Endothelial cell of umbilical vein (primary cell): ENCODE data around the gene SSPN. TPM values are rescaled to one million over a fixed set of nuclear protein-coding genes. Genes with fewer than 3 reads are reported as not detected.

ENCODE experiments used
- BruUV-seq: library from RNA; stranded (reverse); fragments of 400-500 nt; replicated peaks from 2 replicates; lab custom pipeline; 2021; lab: Mats Ljungman, UMichigan
- CTCF ChIA-PET: fragments of 300-600, 350-600 bp; sonication (Branson Sonifier 250); formaldehyde crosslinking; loops from one replicate; lab custom pipeline; 2021; ENCODE audit warnings: antibody characterized with exemption, inconsistent platforms; lab: Charles Lee
- POLR2A ChIA-PET: fragments of 300-600, 350-600 bp; sonication (Branson Sonifier 250); formaldehyde crosslinking; loops from one replicate; lab custom pipeline; 2021; ENCODE audit warnings: antibody characterized with exemption, inconsistent platforms; lab: Charles Lee
- DNase-seq: peaks from one replicate; pipeline ENCODE4 v3.0.0-alpha.2; 2011; ENCODE audit warnings: low read depth, low spot score
- FAIRE-seq: peaks from 2 replicates; lab custom pipeline; 2011; peaks lifted over from hg19 to GRCh38; lab: Jason Lieb, UNC
- H2AFZ ChIP-seq: 2 replicates; pipeline ENCODE4 v1.6.0; 2012; ENCODE audit warnings: low read depth, low read length, control low read depth, inconsistent platforms
- H3K27ac ChIP-seq: 2 replicates; pipeline ENCODE4 v1.5.1; 2011; ENCODE audit warnings: low read depth, mild to moderate bottlenecking, control low read depth, low read length, moderate library complexity; ENCODE audit not compliant: insufficient read depth
- H3K27me3 ChIP-seq, 2 experiments: 2 replicates each; pipeline versions ENCODE4 v1.6.0 to v1.6.1; 2011; ENCODE audit warnings: low read length in 2 of 2, mixed read lengths in 1 of 2; ENCODE audit not compliant: control insufficient read depth in 2 of 2, insufficient read depth in 2 of 2
- H3K36me3 ChIP-seq, 2 experiments: 2 replicates in 1 of 2; 3 replicates in 1 of 2; pipeline ENCODE4 v1.5.1; 2011; ENCODE audit warnings: low read length in 2 of 2, mild to moderate bottlenecking in 1 of 2, moderate library complexity in 1 of 2; ENCODE audit not compliant: control insufficient read depth in 2 of 2, insufficient read depth in 2 of 2; ENCODE audit errors: extremely low read depth in 1 of 2
- H3K4me1 ChIP-seq: 3 replicates; pipeline ENCODE4 v1.5.1; 2011; ENCODE audit warnings: mild to moderate bottlenecking, low read length; ENCODE audit not compliant: control insufficient read depth, insufficient read depth; ENCODE audit errors: extremely low read depth
- H3K4me2 ChIP-seq: 2 replicates; pipeline ENCODE4 v1.6.1; 2011; ENCODE audit warnings: low read length, control low read depth, mixed read lengths; ENCODE audit not compliant: insufficient read depth
- H3K4me3 ChIP-seq, 3 experiments: fragments of 200-600 bp in 1 of 3; sonication (generic), shearing (Covaris generic) in 1 of 3; replicated peaks in 1 of 3; 2 replicates each; pipeline ENCODE4 v1.5.1; 2011 to 2016; ENCODE audit warnings: control low read depth in 3 of 3, low read length in 3 of 3, mild to moderate bottlenecking in 2 of 3, inconsistent platforms in 1 of 3, low read depth in 1 of 3, moderate library complexity in 1 of 3; ENCODE audit not compliant: insufficient read depth in 1 of 3
- H3K79me2 ChIP-seq: 2 replicates; pipeline ENCODE4 v1.6.0; 2012; ENCODE audit warnings: low read length, inconsistent platforms; ENCODE audit not compliant: control insufficient read depth, insufficient read depth
- H3K9ac ChIP-seq: replicated peaks from 2 replicates; pipeline ENCODE3; 2011; ENCODE audit warnings: low read length, control low read depth; ENCODE audit not compliant: insufficient read depth; ENCODE audit errors: extremely low read depth
- H3K9me1 ChIP-seq: replicated peaks from 3 replicates; pipeline ENCODE4 v1.6.0; 2011; ENCODE audit warnings: mild to moderate bottlenecking, low read length; ENCODE audit not compliant: control insufficient read depth, insufficient read depth; ENCODE audit errors: extremely low read depth
- H3K9me3 ChIP-seq: replicated peaks from 2 replicates; pipeline ENCODE4 v1.5.1; 2012; ENCODE audit warnings: low read length, inconsistent platforms; ENCODE audit not compliant: control insufficient read depth, insufficient read depth
- H4K20me1 ChIP-seq: replicated peaks from 2 replicates; pipeline ENCODE3; 2011; ENCODE audit warnings: mild to moderate bottlenecking, low read length; ENCODE audit not compliant: control insufficient read depth, insufficient read depth; ENCODE audit errors: extremely low read depth
- CTCF ChIP-seq, 2 donors: IDR thresholded peaks; 1 replicate in 1 of 2; 2 replicates in 1 of 2; pipeline ENCODE4 v1.5.1; 2011; ENCODE audit warnings: low read length in 2 of 2, mild to moderate bottlenecking in 2 of 2, moderate library complexity in 2 of 2, control low read depth in 1 of 2, inconsistent platforms in 1 of 2, low read depth in 1 of 2; ENCODE audit not compliant: insufficient read depth in 1 of 2; ENCODE audit errors: extremely low read depth in 1 of 2
- EZH2 ChIP-seq: IDR thresholded peaks from 2 replicates; pipeline ENCODE4 v1.6.1; 2012; ENCODE audit warnings: borderline replicate concordance, low read depth, mild to moderate bottlenecking, moderate library complexity, low read length, inconsistent platforms; ENCODE audit not compliant: severe bottlenecking
- FOS ChIP-seq: IDR thresholded peaks from 2 replicates; pipeline ENCODE4 v1.6.1; 2011; ENCODE audit warnings: mild to moderate bottlenecking, low read length, moderate library complexity, borderline replicate concordance; ENCODE audit not compliant: insufficient read depth
- GATA2 ChIP-seq: IDR thresholded peaks from 2 replicates; pipeline ENCODE4 v1.7.0; 2011; ENCODE audit warnings: low read depth, mild to moderate bottlenecking, moderate library complexity, mixed read lengths, low read length; ENCODE audit not compliant: insufficient read length, insufficient read depth
- JUN ChIP-seq: IDR thresholded peaks from 2 replicates; pipeline ENCODE4 v1.6.1; 2011; ENCODE audit warnings: borderline replicate concordance, low read depth; ENCODE audit not compliant: insufficient read length, insufficient read depth
- MAX ChIP-seq: IDR thresholded peaks from 2 replicates; pipeline ENCODE4 v1.6.1; 2011; ENCODE audit not compliant: insufficient read depth, insufficient read length
- MYC ChIP-seq: IDR thresholded peaks from one replicate; pipeline ENCODE4 v1.6.1; 2011; ENCODE audit warnings: mild to moderate bottlenecking, low read depth, low read length
- POLR2A ChIP-seq: IDR thresholded peaks from 2 replicates; pipeline ENCODE4 v1.6.1; 2012; ENCODE audit warnings: low read depth, mild to moderate bottlenecking, control low read depth, low read length
- POLR2AphosphoS5 ChIP-seq: IDR thresholded peaks from 2 replicates; pipeline ENCODE4 v1.6.1; 2012; ENCODE audit warnings: low read depth, mild to moderate bottlenecking, control low read depth, low read length, moderate library complexity; ENCODE audit not compliant: insufficient read depth
- dilution Hi-C: fragments of 300-500 bp; cut with MboI; formaldehyde crosslinking; loops from one replicate; pipeline ENCODE4 v1.15.0; 2019; ENCODE audit warnings: low sequenced_read_pairs; ENCODE audit not compliant: extremely low pct_ligation_motif_present
- intact Hi-C: fragments of 100-400 bp; cut with micrococcal nuclease; formaldehyde crosslinking; loops from one replicate; pipeline ENCODE4 v1.10.0; 2022
- polyA plus RNA-seq, 4 experiments: library from polyadenylated mRNA; depleted of rRNA in 3 of 4; stranded (reverse) in 3 of 4; unstranded in 1 of 4; fragments of >200 nt; gene quantifications; 2 replicates each; pipeline versions ENCODE4 v1.2.1 to v1.2.3, GENCODE V29; 2011 to 2012; ENCODE audit warnings: missing spikeins in 1 of 4
- total RNA-seq: library from RNA; stranded (reverse); gene quantifications from 2 replicates; pipeline ENCODE4 v1.2.3, GENCODE V29; 2021

Gene SSPN
- total and polyA plus RNA-seq, 2 donors (not counting 3 experiments of a cell fraction or from before 2014, with no cell fraction given): 1.3 to 2.1 TPM

GRCh38 chr12:26264215-26264838 is 69.0 kb downstream of the SSPN start:
- TF ChIP-seq GATA2: no peak
- no peak for TF ChIP-seq MYC
- TF ChIP-seq EZH2: no peak
- TF ChIP-seq FOS: no peak
- TF ChIP-seq POLR2AphosphoS5: no peak
- no peak for TF ChIP-seq JUN
- TF ChIP-seq POLR2A: no peak
- no peak for TF ChIP-seq MAX
- TF ChIP-seq CTCF (IDR thresholded peaks at IDR 0.05; ENCODE audit: extremely low read depth in 1 of 2, insufficient read depth in 1 of 2, low read depth in 1 of 2, low read length in 2 of 2): no peak
- no peak overlapping the region for H3K4me2 ChIP-seq
- FAIRE-seq: no peak
- no peaks in the 10 kb centered on the region for H3K9me1 ChIP-seq
- no TSS peak for BruUV-seq
- dilution Hi-C loops: no loop called here
- H3K27me3 ChIP-seq: peaks cover 2 to 3% of the 10 kb centered on the region in 2 experiments
- H2AFZ ChIP-seq: no peak overlapping the region
- POLR2A ChIA-PET: no interaction called here
- H3K9me3 ChIP-seq: no peaks in the 10 kb centered on the region
- DNase-seq: no peak
- no peaks in the 10 kb centered on the region for H3K36me3 ChIP-seq
- H3K79me2 ChIP-seq: no peaks in the 10 kb centered on the region
- H3K27ac ChIP-seq: no peak overlapping the region
- intact Hi-C loops: no loop called here
- no peak overlapping the region for H3K4me3 ChIP-seq
- H4K20me1 ChIP-seq: no peaks in the 10 kb centered on the region
- CTCF ChIA-PET: interaction anchor here (1.0 to 1.7 kb wide), 4 partner anchors 10 to 294 kb away, joined by 3 to 7 read pairs (median 4); no protein-coding TSS in a partner anchor
- H3K9ac ChIP-seq: no peak overlapping the region
- no peaks in the 10 kb centered on the region for H3K4me1 ChIP-seq
